Renal cortex interstitium (tissue), 11 donors: ENCODE results near the gene ABCG1. TPM values are rescaled to one million over a fixed set of nuclear protein-coding genes. Genes with fewer than 3 reads are reported as not detected.

Experiments
- DNase-seq, 11 donors: peaks; one replicate each; pipeline ENCODE4 v3.0.0-alpha.2; 2013; ENCODE audit warnings: low read depth in 9 of 11, low spot score in 4 of 11; ENCODE audit errors: extremely low read depth in 1 of 11
- polyA plus RNA-seq, 3 donors: library from polyadenylated mRNA; unstranded; fragments of 120-200 nt; gene quantifications; one replicate each; pipeline ENCODE4 v1.2.1, GENCODE V29; 2013; ENCODE audit not compliant: insufficient read length in 3 of 3

Gene ABCG1
- polyA plus RNA-seq, 3 donors: 8.0 to 14.1 (median 9.3) TPM

- DNase-seq: no peak
These were observed 29.5 kb upstream of the ABCG1 start for GRCh38 chr21:42189431-42189830.

- DNase-seq: no peak
These were observed 29.0 kb upstream of the ABCG1 start for GRCh38 chr21:42189860-42190485.

DNA sequence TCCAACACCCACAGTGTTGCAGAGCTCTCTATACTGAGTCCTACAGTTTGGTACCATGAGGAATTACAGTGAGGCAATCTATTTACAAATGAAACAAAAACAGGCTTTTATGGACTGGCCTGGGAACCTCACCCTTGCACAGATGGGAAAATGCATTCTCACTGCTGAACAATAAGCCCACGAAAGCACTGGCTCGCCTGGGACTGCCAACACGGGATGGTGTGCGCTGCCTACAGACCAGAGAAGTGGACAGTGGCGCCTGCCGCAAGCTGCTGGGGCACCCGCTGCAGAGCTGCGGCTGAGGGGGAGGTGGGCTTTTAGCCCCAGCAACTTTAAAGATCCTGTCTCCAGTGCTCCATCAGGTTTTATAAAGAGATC is 28.5 kb upstream of the ABCG1 start:
- DNase-seq: no peak

- DNase-seq: no peak
These were observed 27.9 kb upstream of the ABCG1 start for GRCh38 chr21:42191064-42191463.

DNA sequence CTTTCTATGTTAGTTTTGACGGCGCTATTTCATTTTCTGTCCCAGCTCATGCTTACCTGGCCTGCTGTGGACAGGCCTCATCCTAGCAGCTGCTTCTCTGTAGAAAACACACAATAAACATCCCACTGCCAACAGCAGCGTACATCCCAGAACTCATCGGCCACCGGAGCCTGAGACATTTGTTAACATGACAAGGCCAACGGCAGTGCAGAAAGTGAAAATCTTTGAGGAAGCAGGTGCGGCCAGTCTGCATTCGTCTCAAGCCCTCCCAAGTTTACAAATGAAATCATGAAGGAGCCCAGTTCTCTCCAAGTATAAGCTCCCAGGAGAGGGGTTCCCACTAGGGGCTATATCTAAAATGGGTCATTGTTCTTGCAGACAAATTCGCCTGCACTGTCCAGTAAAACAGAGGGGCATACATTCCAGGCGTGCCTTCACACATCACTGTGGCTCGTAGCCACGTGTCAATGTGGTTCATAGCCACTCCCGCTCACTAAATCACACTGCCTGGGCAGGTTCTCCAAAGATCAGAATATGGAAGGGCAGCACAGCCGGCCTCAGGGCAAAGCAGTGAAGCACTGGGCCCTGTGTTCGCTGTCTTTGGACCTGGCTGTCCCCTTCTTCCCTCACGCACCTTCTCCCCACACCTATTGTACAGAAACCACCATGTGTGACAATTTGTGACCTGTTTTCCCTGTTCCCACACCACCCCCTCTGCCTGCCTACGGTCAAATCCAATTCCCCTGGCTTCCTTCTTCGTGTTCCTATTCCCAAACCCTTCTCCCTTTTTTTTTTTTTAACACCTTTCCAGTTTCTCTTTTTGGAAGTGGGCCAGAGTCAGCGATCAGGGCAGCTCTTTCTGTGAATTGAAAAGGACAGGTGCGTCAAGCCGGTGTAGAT is 27.0 kb upstream of the ABCG1 start:
- DNase-seq: no peak

DNA sequence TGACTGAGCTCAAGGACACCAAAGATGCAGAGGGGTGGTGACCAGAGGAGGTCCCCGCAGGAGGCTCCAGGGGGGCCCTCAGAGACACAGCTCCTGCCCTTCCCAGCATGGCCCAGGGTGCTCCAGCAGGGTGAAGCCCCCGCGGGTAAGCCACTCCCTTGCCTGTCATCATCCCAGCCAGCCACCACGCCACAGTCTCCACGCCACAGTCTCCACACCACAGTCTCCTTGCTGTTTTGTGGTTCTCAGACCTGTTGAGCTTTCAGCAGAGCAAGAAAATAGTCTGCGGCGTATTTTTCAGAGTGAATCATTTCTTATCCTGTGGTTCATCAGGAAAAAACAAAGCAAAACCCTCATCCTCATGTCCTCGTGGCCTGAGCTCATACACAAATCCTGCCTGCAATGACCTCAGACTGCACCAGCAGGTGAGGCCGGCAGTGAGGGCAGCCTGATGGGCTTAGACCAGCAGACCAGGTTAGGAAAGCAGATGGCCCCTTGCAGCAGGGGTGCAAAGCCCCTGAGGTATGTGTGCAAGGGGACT is 25.7 kb upstream of the ABCG1 start:
- no peak for DNase-seq

DNA sequence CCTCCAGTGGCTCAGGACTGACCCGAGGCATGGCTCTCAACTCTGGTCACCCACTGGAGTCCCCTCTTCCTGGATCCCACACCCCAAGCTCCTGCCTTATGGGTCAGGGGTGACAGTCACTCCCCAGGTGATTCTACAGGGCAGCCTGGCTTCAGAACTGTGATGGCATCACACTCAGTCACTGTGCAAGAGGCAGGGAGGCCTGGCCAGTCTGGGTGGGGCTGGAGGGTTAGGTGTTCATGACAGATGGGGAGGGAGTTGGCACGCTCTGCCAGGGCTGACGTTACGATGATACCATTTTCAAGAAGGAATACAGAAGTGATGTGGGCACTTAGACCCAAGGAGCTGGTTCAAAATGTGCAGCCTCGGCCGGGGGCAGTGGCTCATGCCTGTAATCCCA is 25.2 kb upstream of the ABCG1 start:
- no peak for DNase-seq

DNA sequence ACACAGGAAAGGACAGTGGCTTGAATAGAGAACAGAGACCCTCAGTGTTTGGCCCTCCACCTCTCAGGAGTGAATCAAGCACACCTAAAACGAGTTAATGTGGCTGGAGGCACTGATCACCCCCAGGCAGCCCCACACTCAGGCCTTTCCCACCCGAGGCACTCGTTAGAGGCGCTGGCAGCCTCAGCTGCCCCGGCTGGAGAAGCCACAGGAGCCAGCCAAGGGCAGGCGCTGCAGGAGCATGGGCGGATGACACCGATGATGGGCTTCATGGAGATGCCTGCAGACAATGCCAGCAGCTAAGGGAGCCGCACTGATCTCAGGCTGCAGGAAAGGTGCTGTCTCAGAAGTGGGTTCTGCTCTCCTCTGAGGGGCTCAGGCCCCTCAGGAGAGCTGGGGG is 24.1 kb upstream of the ABCG1 start:
- no peak for DNase-seq

DNA sequence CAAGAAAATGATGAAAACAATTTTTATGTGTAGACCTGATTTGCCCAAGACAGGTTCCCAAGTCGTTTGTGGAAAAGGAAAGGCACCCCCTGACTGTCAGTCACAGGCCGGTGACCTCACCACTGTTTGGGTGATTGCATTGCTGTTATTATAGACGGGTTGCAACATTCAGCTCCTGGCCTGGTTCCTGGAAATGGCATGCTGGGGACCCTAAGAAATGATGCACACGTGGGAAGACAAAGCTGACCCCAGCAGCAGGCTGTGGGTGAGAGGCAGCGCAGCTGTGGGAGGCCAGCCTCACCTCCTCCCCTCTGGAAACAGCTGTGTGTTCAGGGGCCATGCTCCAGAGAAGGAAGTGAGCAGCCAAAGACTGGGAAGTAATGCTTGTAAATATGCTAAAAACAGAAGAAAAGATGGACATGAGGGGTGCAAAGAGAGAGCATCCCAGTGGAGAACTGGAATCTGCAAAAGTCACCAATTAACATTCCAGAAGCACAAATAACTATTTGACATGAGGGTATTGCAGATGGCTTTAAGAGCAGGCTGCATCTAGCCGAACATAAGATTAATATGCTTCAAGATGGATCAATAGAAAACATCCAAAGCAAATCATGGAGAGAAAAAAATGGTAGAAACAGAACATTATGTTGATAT is 23.4 kb upstream of the ABCG1 start:
- no peak for DNase-seq

DNA sequence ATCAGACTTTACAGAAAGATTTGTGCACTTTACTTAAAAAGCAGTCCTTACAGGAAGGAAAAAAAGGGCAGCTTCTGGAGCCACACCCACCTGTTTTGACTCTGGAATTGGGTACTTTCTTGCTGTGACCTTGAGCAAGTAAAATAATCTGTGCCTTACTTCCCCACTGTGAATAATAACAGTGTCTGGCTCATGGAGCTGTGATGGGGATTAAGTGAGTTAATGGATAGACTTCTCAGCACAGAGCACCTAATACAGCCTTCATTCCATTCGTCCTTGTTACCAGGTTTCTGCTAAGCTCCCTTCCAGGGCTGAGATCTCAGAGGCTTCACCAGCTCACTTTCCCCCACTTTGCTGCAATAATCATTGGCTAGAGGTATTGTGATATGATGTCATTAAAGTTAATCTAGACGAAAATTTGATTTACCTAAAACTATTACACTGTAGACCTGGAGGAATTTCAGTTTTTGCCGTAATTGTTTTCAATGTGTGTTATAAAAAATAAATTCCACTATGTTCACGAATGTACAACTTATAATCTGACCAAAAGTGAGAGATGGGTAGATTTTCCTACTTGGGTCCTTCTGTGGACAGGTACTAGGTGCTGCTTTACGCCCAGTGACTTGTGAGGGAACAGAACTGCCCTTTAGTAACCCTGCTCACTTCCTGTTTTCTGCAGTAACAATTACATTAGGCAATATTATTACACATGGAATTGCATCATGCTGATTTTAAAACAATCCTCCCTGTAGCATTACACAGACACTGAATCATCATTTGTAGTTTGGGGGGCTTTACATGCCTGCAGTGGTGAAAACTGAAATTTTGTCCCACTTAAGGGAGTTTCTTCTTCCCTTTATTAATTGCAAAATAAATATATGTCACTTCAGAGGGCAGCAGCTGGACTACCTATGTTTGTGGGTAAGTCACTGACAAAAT is 19.7 kb upstream of the ABCG1 start:
- peak in 1 of 11 donors; percentile 10 for DNase-seq

DNA sequence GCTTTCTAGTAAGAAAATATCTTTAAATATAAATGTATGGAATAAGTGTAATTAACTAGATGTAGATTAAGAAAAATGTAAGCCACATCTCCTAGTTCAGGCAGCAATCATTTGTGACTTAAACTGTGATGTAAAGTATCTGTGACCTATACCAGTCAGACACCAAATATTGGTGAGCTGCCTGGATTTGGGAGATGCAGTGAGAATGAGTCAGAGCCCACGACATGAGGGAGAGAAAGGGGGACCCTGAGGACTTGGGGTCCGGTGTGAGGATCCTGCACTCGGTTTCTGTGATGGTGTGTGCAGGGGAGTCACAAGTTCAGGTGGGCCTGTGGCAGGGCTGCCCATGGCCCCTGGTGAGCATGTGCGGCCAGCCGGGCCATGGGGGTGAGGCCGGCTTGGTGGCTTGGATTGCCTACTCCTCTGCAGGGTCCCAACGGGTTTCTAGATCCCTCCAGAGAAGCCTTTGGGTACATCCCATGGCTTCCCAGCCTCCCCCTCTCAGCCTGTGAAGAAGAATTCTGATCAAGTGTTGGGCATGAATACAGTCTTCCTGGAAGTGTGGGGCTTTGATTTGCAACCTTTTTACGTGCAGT is 19.0 kb upstream of the ABCG1 start:
- no peak for DNase-seq

DNA sequence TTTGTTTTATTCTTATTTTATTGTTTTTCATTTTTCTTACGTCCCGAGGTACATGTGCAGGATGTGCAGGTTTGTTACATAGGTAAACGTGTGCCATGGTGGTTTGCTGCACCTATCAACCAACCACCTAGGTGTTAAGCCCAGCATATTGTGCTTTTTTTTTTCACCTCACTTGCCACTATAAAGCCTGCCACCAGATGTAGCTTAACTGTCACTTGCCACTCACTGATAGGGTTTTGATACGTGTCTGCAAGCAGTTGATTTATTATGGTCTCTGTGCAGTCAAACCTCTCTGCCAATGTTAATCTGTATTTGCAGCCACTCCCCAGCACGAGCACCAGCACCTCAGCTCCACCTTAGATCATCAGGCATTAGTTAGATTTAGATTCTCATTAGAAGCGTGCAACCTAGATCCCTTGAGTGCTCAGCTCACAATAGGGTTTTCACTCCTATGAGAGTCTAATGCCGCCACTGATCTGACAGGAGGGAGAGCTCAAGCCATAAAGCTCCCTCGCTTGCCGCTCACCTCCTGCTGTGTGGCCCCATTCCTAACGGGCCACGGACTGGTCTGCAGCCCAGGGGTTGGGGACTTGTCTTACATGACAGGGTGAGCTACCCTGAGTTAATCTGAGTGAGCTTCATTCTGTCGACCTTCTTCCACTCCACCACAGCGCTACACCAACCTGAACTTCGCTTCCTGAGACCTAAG is 17.9 kb upstream of the ABCG1 start:
- DNase-seq: no peak

- no peak for DNase-seq
These were observed 17.3 kb upstream of the ABCG1 start for GRCh38 chr21:42201615-42202161.

GRCh38 chr21:42202321-42202720 is 16.6 kb upstream of the ABCG1 start:
- no peak for DNase-seq

DNA sequence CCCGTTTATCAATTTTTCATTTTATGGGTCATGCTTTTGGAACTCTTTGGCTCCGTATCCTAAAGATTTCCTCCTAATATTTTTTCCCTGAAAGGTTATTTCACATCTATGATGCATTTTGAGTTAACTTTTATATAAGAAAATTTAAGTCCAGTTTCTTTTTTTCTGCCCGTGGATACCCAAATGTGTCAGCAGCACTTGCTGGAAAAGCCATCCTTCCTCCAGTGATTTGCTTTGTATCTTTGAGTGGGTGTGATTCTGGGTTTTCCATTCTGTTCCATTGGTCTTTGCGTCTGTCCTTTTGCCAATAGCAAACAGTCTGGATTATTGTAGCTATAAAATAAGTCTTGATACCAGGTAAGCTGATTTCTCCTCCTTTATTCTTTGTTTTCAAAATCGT is 15.6 kb upstream of the ABCG1 start:
- no peak for DNase-seq

- DNase-seq: no peak
These were observed 15.0 kb upstream of the ABCG1 start for GRCh38 chr21:42203936-42204335.

DNA sequence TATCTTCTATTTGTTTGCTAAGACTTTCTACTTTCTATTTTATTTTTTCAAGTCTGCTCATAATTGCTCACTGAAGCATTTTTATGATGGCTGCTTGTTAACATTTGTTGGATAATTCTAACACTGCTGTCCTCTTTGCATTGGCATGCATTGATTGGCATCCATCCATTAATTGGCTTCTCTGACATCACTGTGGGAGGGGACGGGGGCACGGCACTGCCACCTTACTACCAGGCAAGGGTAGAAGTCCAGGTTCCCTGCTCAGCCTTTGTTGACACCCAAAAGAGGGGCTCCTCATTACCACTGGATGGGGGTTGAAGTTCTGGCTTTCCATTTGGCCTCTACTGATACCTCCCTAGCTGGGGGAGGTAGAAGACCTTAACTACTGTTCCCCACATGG is 11.5 kb upstream of the ABCG1 start:
- DNase-seq: no peak

GRCh38 chr21:42208036-42208435 is 10.9 kb upstream of the ABCG1 start:
- no peak for DNase-seq
